ENCODE results near the gene CDH18. TPM values are rescaled to one million over a fixed set of nuclear protein-coding genes. Genes with fewer than 3 reads are reported as not detected.

The CDH18 gene
- total RNA-seq, 1 experiment from 2014 or later = 0.14 TPM

GRCh38 chr5:19978476-19978875, 9.5 kb downstream of the CDH18 start:
- Histone ChIP-seq H3K27me3 (no peaks in the 10 kb centered on the region), H3K9me3 (replicated peaks) (no peaks in the 10 kb centered on the region), H3K4me3 (no peak overlapping the region), H3K4me1 (no peaks in the 10 kb centered on the region), H3K27ac (no peak overlapping the region), H3K36me3 (no peaks in the 10 kb centered on the region)
- DNase-seq = no peak

- DNase-seq = no peak
- Histone ChIP-seq H3K27ac (no peak overlapping the region), H3K27me3 (no peaks in the 10 kb centered on the region), H3K4me3 (no peak overlapping the region), H3K9me3 (replicated peaks) (no peaks in the 10 kb centered on the region), H3K4me1 (no peaks in the 10 kb centered on the region), H3K36me3 (no peaks in the 10 kb centered on the region)
Observed at GRCh38 chr5:19977099-19977498, 10.9 kb downstream of the CDH18 start.

- DNase-seq = no peak
- H3K9me3 ChIP-seq (replicated peaks) = no peaks in the 10 kb centered on the region
- H3K36me3 ChIP-seq = no peaks in the 10 kb centered on the region
- H3K27me3 ChIP-seq = no peaks in the 10 kb centered on the region
- H3K4me3 ChIP-seq = no peak overlapping the region
- no peaks in the 10 kb centered on the region for H3K4me1 ChIP-seq
- no peak overlapping the region for H3K27ac ChIP-seq
Observed at GRCh38 chr5:19975795-19976194, 12.2 kb downstream of the CDH18 start.

GRCh38 chr5:19960451-19960850, 27.5 kb downstream of the CDH18 start:
- no peaks in the 10 kb centered on the region for H3K9me3 ChIP-seq (replicated peaks)
- H3K27me3 ChIP-seq = no peaks in the 10 kb centered on the region
- H3K4me3 ChIP-seq = no peak overlapping the region
- H3K4me1 ChIP-seq = no peaks in the 10 kb centered on the region
- H3K36me3 ChIP-seq = no peaks in the 10 kb centered on the region
- no peak overlapping the region for H3K27ac ChIP-seq
- DNase-seq = no peak

GRCh38 chr5:19959830-19960384, 28.1 kb downstream of the CDH18 start:
- Histone ChIP-seq H3K27me3 (no peaks in the 10 kb centered on the region), H3K27ac (no peak overlapping the region)
- no peak for DNase-seq

GRCh38 chr5:19950897-19951296, 37.1 kb downstream of the CDH18 start:
- Histone ChIP-seq H3K9me3 (replicated peaks) (no peaks in the 10 kb centered on the region), H3K4me1 (no peaks in the 10 kb centered on the region), H3K36me3 (no peaks in the 10 kb centered on the region), H3K27me3 (no peaks in the 10 kb centered on the region), H3K4me3 (no peak overlapping the region), H3K27ac (no peak overlapping the region)
- DNase-seq = no peak

More at GRCh38 chr5:19959830-19960384, 28.1 kb downstream of the CDH18 start:
- Histone ChIP-seq H3K36me3 (no peaks in the 10 kb centered on the region), H3K9me3 (replicated peaks) (no peaks in the 10 kb centered on the region), H3K4me1 (no peaks in the 10 kb centered on the region), H3K4me3 (no peak overlapping the region)

GRCh38 chr5:19940192-19940591, 47.8 kb downstream of the CDH18 start:
- no peak overlapping the region for H3K4me3 ChIP-seq
- no peak for DNase-seq
- no peaks in the 10 kb centered on the region for H3K36me3 ChIP-seq
- H3K27me3 ChIP-seq = no peaks in the 10 kb centered on the region
- H3K9me3 ChIP-seq (replicated peaks) = no peaks in the 10 kb centered on the region
- H3K27ac ChIP-seq = no peak overlapping the region
- H3K4me1 ChIP-seq = no peaks in the 10 kb centered on the region

- H3K27me3 ChIP-seq = no peaks in the 10 kb centered on the region
- no peak overlapping the region for H3K27ac ChIP-seq
- H3K9me3 ChIP-seq (replicated peaks) = no peaks in the 10 kb centered on the region
- H3K4me3 ChIP-seq = no peak overlapping the region
- H3K4me1 ChIP-seq = no peaks in the 10 kb centered on the region
- no peak for DNase-seq
- H3K36me3 ChIP-seq = no peaks in the 10 kb centered on the region
Observed at GRCh38 chr5:19930451-19930850, 57.5 kb downstream of the CDH18 start.

GRCh38 chr5:19928562-19929421, 59.2 kb downstream of the CDH18 start:
- no peak overlapping the region for H3K4me3 ChIP-seq
- H3K9me3 ChIP-seq (replicated peaks) = no peaks in the 10 kb centered on the region
- no peaks in the 10 kb centered on the region for H3K27me3 ChIP-seq
- no peaks in the 10 kb centered on the region for H3K4me1 ChIP-seq
- no peaks in the 10 kb centered on the region for H3K36me3 ChIP-seq
- no peak overlapping the region for H3K27ac ChIP-seq
- DNase-seq = no peak

GRCh38 chr5:19927919-19928318, 60.1 kb downstream of the CDH18 start:
- no peaks in the 10 kb centered on the region for H3K27me3 ChIP-seq
- no peaks in the 10 kb centered on the region for H3K36me3 ChIP-seq
- H3K4me1 ChIP-seq = no peaks in the 10 kb centered on the region
- no peaks in the 10 kb centered on the region for H3K9me3 ChIP-seq (replicated peaks)
- H3K4me3 ChIP-seq = no peak overlapping the region
- DNase-seq = no peak
- no peak overlapping the region for H3K27ac ChIP-seq

- Histone ChIP-seq H3K9me3 (replicated peaks) (no peaks in the 10 kb centered on the region), H3K36me3 (no peaks in the 10 kb centered on the region), H3K4me3 (no peak overlapping the region), H3K4me1 (no peaks in the 10 kb centered on the region), H3K27me3 (no peaks in the 10 kb centered on the region), H3K27ac (no peak overlapping the region)
- DNase-seq = no peak
Observed at GRCh38 chr5:19927170-19927569, 60.8 kb downstream of the CDH18 start.

GRCh38 chr5:19923742-19924141, 64.3 kb downstream of the CDH18 start:
- Histone ChIP-seq H3K27me3 (no peaks in the 10 kb centered on the region), H3K4me1 (no peaks in the 10 kb centered on the region), H3K36me3 (no peaks in the 10 kb centered on the region), H3K9me3 (replicated peaks) (no peaks in the 10 kb centered on the region), H3K27ac (no peak overlapping the region), H3K4me3 (no peak overlapping the region)
- no peak for DNase-seq

GRCh38 chr5:19920761-19921160, 67.2 kb downstream of the CDH18 start:
- Histone ChIP-seq H3K27me3 (no peaks in the 10 kb centered on the region), H3K36me3 (no peaks in the 10 kb centered on the region), H3K27ac (no peak overlapping the region), H3K4me1 (no peaks in the 10 kb centered on the region), H3K4me3 (no peak overlapping the region), H3K9me3 (replicated peaks) (no peaks in the 10 kb centered on the region)
- DNase-seq = no peak

GRCh38 chr5:19918780-19919179, 69.2 kb downstream of the CDH18 start:
- DNase-seq = no peak
- H3K27me3 ChIP-seq = no peaks in the 10 kb centered on the region
- H3K9me3 ChIP-seq (replicated peaks) = no peaks in the 10 kb centered on the region
- H3K4me3 ChIP-seq = no peak overlapping the region
- no peak overlapping the region for H3K27ac ChIP-seq
- no peaks in the 10 kb centered on the region for H3K4me1 ChIP-seq
- no peaks in the 10 kb centered on the region for H3K36me3 ChIP-seq

- DNase-seq = no peak
- H3K36me3 ChIP-seq = no peaks in the 10 kb centered on the region
- H3K27me3 ChIP-seq = no peaks in the 10 kb centered on the region
- H3K4me1 ChIP-seq = no peaks in the 10 kb centered on the region
- no peak overlapping the region for H3K27ac ChIP-seq
- H3K9me3 ChIP-seq (replicated peaks) = no peaks in the 10 kb centered on the region
- no peak overlapping the region for H3K4me3 ChIP-seq
Observed at GRCh38 chr5:19917588-19918122, 70.3 kb downstream of the CDH18 start.

Data from SJCRH30 (cell line).